ENCODE results near the gene FGF14. TPM values are rescaled to one million over a fixed set of nuclear protein-coding genes. Genes with fewer than 3 reads are reported as not detected.

The FGF14 gene
- total and polyA plus RNA-seq, 2 of the 4 experiments (the other 2 are of a cell fraction), result under 0.01 TPM; not detected in 1

DNA sequence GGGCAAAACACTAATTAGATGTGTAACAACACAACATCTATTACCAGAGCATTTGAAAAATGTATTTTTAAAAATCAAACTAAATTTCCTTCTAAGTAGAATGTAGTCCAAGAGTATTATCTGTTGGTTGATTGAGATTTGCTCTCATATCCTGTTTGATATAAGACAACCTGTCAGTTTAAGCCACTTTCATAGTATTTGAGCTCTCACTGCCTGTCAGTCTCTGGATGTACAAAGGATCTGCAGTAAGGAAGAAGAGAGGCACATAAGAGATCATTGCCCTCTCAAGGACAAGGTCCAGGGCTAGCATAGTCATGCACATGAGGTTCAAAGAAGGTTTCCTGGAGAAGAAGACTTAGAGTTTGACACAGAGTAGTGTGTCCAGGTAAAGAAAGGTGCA, 57.4 kb downstream of the FGF14 start:
- Histone ChIP-seq H3K23ac (ENCODE audit: low read depth, low read length) (no peak overlapping the region), H4K5ac (ENCODE audit: low read depth, low read length) (no peak overlapping the region), H2AFZ (replicated peaks; ENCODE audit: low read length, poor library complexity) (no peak overlapping the region), H3K79me1 (ENCODE audit: low read depth in 1 of 2, low read length in 2 of 2) (no peaks in the 10 kb centered on the region), H2AK9ac (replicated peaks; ENCODE audit: low read depth, low read length, poor library complexity) (no peak overlapping the region), H2BK20ac (ENCODE audit: low read depth, low read length) (no peak overlapping the region), H3K56ac (ENCODE audit: extremely low read depth, insufficient read depth, low read length) (no peak overlapping the region), H3K9me1 (ENCODE audit: insufficient read depth, low read length) (no peaks in the 10 kb centered on the region), H3K9ac (ENCODE audit: low read depth, low read length) (no peak overlapping the region), H3K4me3 (ENCODE audit: insufficient read depth, low read depth, low read length) (no peak overlapping the region), H3K4me1 (ENCODE audit: control insufficient read depth, insufficient read depth, low read length) (no peaks in the 10 kb centered on the region), H3K27me3 (ENCODE audit: control insufficient read depth, insufficient read depth, low read length) (no peaks in the 10 kb centered on the region), H3K4ac (ENCODE audit: low read depth, low read length) (no peak overlapping the region), H2BK5ac (ENCODE audit: low read depth, low read length, poor library complexity, severe bottlenecking) (no peak overlapping the region), H3K14ac (replicated peaks; ENCODE audit: low read depth, low read length) (no peak overlapping the region), H3K27ac (ENCODE audit: insufficient read depth, low read length) (no peak overlapping the region), H4K91ac (ENCODE audit: insufficient read depth, low read depth, low read length) (no peak overlapping the region), H3K4me2 (ENCODE audit: low read depth, low read length) (no peak overlapping the region), H2BK120ac (ENCODE audit: low read depth, low read length) (no peak overlapping the region), H3K9me3 (ENCODE audit: control insufficient read depth, insufficient read depth, low read length) (no peaks in the 10 kb centered on the region), H2AK5ac (ENCODE audit: low read depth, low read length) (no peak overlapping the region), H2BK15ac (ENCODE audit: low read depth, low read length) (no peak overlapping the region), H3K36me3 (ENCODE audit: control insufficient read depth, insufficient read depth, low read length) (no peaks in the 10 kb centered on the region), H4K20me1 (ENCODE audit: insufficient read depth, low read length) (no peaks in the 10 kb centered on the region), H4K8ac (ENCODE audit: low read depth in 2 of 2, low read length in 2 of 2) (no peak overlapping the region), H3K18ac (ENCODE audit: low read depth, low read length) (no peak overlapping the region)
- dilution Hi-C loops (cut with HindIII; ENCODE audit: low sequenced_read_pairs, unreplicated experiment), result no loop called here
- DNase-seq (no peak), ATAC-seq (ENCODE audit: low read depth) (no peak)
- BruUV-seq (replicated peaks), result no TSS peak
- in situ Hi-C loops (cut with MboI; ENCODE audit: low sequenced_read_pairs), result no loop called here
- CTCF ChIA-PET, result no interaction called here
- intact Hi-C loops (cut with micrococcal nuclease), result no loop called here
- POLR2A ChIA-PET (ENCODE audit: unreplicated experiment), result no interaction called here
- no peak for TF ChIP-seq RCOR1 (IDR thresholded peaks at IDR 0.05; ENCODE audit: insufficient replicate concordance, low read length)
- TF ChIP-seq USF2 (IDR thresholded peaks at IDR 0.05; ENCODE audit: low read depth, low read length), result no peak
- TF ChIP-seq SMC3 (IDR thresholded peaks at IDR 0.05; ENCODE audit: low read depth, low read length), result no peak
- no peak for TF ChIP-seq NFE2L2 (IDR thresholded peaks at IDR 0.05; ENCODE audit: low read depth, low read length)
- TF ChIP-seq CEBPB (IDR thresholded peaks at IDR 0.05; ENCODE audit: low read depth, low read length), result no peak
- TF ChIP-seq CHD1 (IDR thresholded peaks at IDR 0.05; ENCODE audit: low read depth, low read length), result no peak
- TF ChIP-seq POLR2A (IDR thresholded peaks at IDR 0.05; ENCODE audit: low read depth, low read length), result no peak
- TF ChIP-seq FOS (IDR thresholded peaks at IDR 0.05; ENCODE audit: low read depth, low read length), result no peak
- no peak for TF ChIP-seq RFX5 (IDR thresholded peaks at IDR 0.05; ENCODE audit: low read depth, low read length)
- TF ChIP-seq, protein P1, sequence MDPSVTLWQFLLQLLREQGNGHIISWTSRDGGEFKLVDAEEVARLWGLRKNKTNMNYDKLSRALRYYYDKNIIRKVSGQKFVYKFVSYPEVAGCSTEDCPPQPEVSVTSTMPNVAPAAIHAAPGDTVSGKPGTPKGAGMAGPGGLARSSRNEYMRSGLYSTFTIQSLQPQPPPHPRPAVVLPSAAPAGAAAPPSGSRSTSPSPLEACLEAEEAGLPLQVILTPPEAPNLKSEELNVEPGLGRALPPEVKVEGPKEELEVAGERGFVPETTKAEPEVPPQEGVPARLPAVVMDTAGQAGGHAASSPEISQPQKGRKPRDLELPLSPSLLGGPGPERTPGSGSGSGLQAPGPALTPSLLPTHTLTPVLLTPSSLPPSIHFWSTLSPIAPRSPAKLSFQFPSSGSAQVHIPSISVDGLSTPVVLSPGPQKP (IDR thresholded peaks at IDR 0.05; ENCODE audit: borderline replicate concordance, low read depth, low read length), result no peak
- TF ChIP-seq, protein P2, sequence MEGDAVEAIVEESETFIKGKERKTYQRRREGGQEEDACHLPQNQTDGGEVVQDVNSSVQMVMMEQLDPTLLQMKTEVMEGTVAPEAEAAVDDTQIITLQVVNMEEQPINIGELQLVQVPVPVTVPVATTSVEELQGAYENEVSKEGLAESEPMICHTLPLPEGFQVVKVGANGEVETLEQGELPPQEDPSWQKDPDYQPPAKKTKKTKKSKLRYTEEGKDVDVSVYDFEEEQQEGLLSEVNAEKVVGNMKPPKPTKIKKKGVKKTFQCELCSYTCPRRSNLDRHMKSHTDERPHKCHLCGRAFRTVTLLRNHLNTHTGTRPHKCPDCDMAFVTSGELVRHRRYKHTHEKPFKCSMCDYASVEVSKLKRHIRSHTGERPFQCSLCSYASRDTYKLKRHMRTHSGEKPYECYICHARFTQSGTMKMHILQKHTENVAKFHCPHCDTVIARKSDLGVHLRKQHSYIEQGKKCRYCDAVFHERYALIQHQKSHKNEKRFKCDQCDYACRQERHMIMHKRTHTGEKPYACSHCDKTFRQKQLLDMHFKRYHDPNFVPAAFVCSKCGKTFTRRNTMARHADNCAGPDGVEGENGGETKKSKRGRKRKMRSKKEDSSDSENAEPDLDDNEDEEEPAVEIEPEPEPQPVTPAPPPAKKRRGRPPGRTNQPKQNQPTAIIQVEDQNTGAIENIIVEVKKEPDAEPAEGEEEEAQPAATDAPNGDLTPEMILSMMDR (conservative IDR thresholded peaks at IDR 0.05; ENCODE audit: low read depth, low read length), result no peak
- no peak for TF ChIP-seq BHLHE40 (IDR thresholded peaks at IDR 0.05; ENCODE audit: low read depth, low read length)
- TF ChIP-seq MAZ (IDR thresholded peaks at IDR 0.05; ENCODE audit: borderline replicate concordance, low read depth, low read length), result no peak

Data from IMR-90 (cell line).